Lower leg skin (tissue), 4 donors: ENCODE results near the gene TOR4A. TPM values are rescaled to one million over a fixed set of nuclear protein-coding genes. Genes with fewer than 3 reads are reported as not detected.
A peak's percentile ranks its signal among the peaks of the same experiment; 100 is the strongest.

ENCODE experiments used
- DNase-seq, 2 donors: peaks; one replicate each; pipeline ENCODE4 v3.0.0-alpha.2; 2019; ENCODE audit warnings: low spot score in 2 of 2
- H3K4me3 ChIP-seq: fragments of 200-600 bp; sonication (generic); 2 replicates; pipeline ENCODE4 v1.5.1; 2017; ENCODE audit warnings: mild to moderate bottlenecking, low read depth; ENCODE audit not compliant: poor library complexity, severe bottlenecking
- POLR2A ChIP-seq, 2 donors: fragments of 450-650 bp; IDR thresholded peaks; one replicate each; pipeline ENCODE4 v1.6.1; 2016 to 2017; ENCODE audit warnings: antibody characterized with exemption in 2 of 2, mild to moderate bottlenecking in 1 of 2, moderate library complexity in 1 of 2
- WGBS, 2 donors: methylation state at CpG; one replicate each; pipeline ENCODE4 v1.1.5; 2018; 5-methylcytosine and 5-hydroxymethylcytosine counted together
- intact Hi-C: fragments of 100-400 bp; cut with DNase I; formaldehyde crosslinking; loops from one replicate; pipeline ENCODE4 v1.15.0; 2023; ENCODE audit warnings: low total_unique reads
- total RNA-seq, 4 donors: library from RNA; depleted of rRNA; stranded (reverse); fragments of >200 nt; gene quantifications; one replicate each; pipeline ENCODE4 v1.1.0, GENCODE V29; 2016
- TF ChIP-seq, protein P1 (sequence below), 3 donors: fragments of 450-650 bp; IDR thresholded peaks; one replicate each; pipeline ENCODE4 v1.5.1; 2016; ENCODE audit warnings: antibody characterized with exemption in 3 of 3, mild to moderate bottlenecking in 3 of 3, moderate library complexity in 2 of 3

Gene TOR4A
- total RNA-seq, 4 donors from 2014 or later, result 4.9 to 7.4 (median 5.6) TPM

- TF ChIP-seq POLR2A (IDR thresholded peaks at IDR 0.05), result no peak
- TF ChIP-seq, protein P1, sequence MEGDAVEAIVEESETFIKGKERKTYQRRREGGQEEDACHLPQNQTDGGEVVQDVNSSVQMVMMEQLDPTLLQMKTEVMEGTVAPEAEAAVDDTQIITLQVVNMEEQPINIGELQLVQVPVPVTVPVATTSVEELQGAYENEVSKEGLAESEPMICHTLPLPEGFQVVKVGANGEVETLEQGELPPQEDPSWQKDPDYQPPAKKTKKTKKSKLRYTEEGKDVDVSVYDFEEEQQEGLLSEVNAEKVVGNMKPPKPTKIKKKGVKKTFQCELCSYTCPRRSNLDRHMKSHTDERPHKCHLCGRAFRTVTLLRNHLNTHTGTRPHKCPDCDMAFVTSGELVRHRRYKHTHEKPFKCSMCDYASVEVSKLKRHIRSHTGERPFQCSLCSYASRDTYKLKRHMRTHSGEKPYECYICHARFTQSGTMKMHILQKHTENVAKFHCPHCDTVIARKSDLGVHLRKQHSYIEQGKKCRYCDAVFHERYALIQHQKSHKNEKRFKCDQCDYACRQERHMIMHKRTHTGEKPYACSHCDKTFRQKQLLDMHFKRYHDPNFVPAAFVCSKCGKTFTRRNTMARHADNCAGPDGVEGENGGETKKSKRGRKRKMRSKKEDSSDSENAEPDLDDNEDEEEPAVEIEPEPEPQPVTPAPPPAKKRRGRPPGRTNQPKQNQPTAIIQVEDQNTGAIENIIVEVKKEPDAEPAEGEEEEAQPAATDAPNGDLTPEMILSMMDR (IDR thresholded peaks at IDR 0.05), result no peak
- intact Hi-C loops, result no loop called here
- H3K4me3 ChIP-seq, result no peak overlapping the region
- DNase-seq, result peak in 1 of 2 donors; percentile 86
- WGBS, 2 donors, result 77 to 79% methylated on average over 7 to 22 of the region's 22 CpGs
Observed at GRCh38 chr9:137303893-137304382, 26.4 kb downstream of the TOR4A start.

GRCh38 chr9:137304383-137305059 is 27.0 kb downstream of the TOR4A start:
- intact Hi-C loops, result no loop called here
- TF ChIP-seq, protein P1 (IDR thresholded peaks at IDR 0.05), result no peak
- TF ChIP-seq POLR2A (IDR thresholded peaks at IDR 0.05), result no peak
- DNase-seq, result peak in 1 of 2 donors; percentile 85
- WGBS, 2 donors, result 34% methylated on average over 13 to 16 of the region's 16 CpGs
- H3K4me3 ChIP-seq, result no peak overlapping the region

DNA sequence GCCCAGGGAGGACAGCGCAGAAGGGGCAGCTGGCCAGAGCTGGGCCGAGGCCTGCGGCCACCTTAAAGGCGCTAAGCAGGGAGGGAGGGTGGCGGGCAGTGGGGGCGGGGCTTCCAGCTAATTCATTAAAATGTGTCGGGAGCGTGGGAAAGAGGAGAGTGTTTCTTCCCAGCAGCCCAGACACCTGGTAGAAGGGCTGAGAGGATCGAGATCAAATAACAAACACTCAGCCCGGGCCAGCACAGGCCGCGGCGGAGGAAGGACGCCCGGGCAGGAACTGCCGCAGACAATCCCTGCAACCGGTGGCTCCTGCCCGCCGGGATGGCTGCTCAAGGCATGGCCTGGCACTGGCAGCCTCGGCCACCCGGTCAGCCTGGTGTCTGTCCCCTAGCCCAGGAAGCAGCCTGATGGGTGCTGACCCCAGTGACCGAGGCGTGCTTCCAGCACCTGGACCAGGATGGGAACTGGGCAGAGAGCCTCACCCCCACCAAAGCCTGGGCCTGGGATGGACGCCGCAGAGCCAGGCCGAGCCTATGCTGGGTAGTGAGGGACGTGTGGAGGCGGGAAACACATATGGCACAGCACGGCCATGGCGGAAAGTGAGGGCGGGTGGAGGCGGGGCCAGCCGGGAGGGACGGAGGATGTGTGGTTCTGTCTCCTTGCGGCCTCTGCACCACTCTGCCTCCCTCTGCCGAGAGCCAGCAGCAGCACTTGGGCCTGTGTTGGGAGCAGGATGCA is 27.7 kb downstream of the TOR4A start:
- intact Hi-C loops, result no loop called here
- peak in 1 of 2 donors; percentile 92 for DNase-seq
- H3K4me3 ChIP-seq, result no peak overlapping the region
- TF ChIP-seq POLR2A (IDR thresholded peaks at IDR 0.05), result no peak
- TF ChIP-seq, protein P1 (IDR thresholded peaks at IDR 0.05), result no peak
- WGBS, 2 donors, result 11 to 15% methylated on average over 29 to 30 of the region's 36 CpGs

DNA sequence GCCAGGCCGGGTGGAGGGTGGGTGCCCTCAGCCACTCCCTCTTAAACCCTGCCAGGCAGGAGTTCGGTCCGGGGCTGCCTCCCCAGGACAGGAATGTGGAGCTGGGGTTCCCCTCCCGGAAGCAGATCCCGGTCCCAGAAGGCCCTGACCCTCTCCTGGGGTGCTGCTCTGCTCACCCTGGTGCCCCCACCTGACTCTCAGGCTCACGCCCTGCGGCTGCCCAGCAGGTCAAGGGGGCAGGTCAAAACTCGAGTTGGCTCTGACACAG is 28.2 kb downstream of the TOR4A start:
- DNase-seq, result no peak
- WGBS, 2 donors, result 10% methylated on average over 5 of the region's 8 CpGs; no CpG with 5 or more reads in 1 of the 2 donors
- TF ChIP-seq, protein P1 (IDR thresholded peaks at IDR 0.05), result no peak
- no peak for TF ChIP-seq POLR2A (IDR thresholded peaks at IDR 0.05)
- no peak overlapping the region for H3K4me3 ChIP-seq
- intact Hi-C loops, result no loop called here

DNA sequence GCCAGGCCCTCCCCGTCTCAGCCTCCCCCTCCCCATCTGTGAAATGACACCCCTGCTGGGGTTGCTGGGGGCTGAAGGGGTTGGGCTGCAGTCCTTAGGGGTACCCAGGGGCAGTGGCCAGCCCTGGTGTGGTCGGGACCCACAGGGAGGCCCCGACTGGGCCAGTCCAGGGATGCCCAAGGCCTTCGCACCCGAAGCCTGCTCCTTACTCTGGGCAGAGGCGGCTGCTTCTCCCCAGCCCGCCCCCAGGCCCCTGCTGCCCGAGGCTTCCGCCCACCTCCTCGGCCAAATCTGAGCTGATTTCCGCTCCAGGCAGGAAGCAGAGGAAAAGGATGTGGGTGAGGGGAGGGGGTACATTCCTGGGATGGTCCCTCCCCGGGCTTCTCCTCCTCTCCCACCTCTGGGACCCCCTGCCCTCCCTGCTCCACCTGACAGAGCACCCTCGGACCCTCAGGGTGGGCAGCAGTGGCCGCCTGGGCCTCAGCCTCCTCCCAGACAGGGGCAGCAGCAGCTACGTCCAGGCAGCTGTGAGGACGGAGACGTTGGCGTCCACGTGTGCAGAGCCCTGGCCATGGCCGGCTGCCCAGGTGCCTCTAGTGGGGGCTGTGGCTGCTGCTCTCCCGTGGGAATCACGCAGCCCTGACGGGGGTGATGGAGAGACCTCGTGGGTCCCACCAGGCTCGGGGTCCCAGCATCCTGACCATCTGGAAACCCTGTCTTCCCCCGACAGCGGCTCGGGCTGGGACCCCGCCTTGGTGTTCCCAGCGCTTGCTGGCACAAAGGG is 28.7 kb downstream of the TOR4A start:
- 30 to 31% methylated on average over 16 to 27 of the region's 30 CpGs for WGBS, 2 donors
- peak in 1 of 2 donors; percentile 84 for DNase-seq
- no peak for TF ChIP-seq POLR2A (IDR thresholded peaks at IDR 0.05)
- TF ChIP-seq, protein P1 (IDR thresholded peaks at IDR 0.05), result no peak
- no peak overlapping the region for H3K4me3 ChIP-seq
- intact Hi-C loops, result no loop called here
